MM.1S (cell line): ENCODE data around the gene ZNF613.

Experiments
- CTCF ChIP-seq: fragments of 300-600 bp; sonication (generic); IDR thresholded peaks from 2 replicates; pipeline ENCODE4 v1.5.1; 2016; ENCODE audit warnings: antibody characterized with exemption, low read length, mixed read lengths
- EZH2phosphoT487 ChIP-seq: fragments of 300-600 bp; sonication (generic); IDR thresholded peaks from 2 replicates; pipeline ENCODE4 v1.6.1; 2018; ENCODE audit warnings: antibody characterized with exemption, low read length

GRCh38 chr19:51970718-51971117 lies 43.4 kb downstream of the ZNF613 start:
- TF ChIP-seq CTCF, result no peak
- TF ChIP-seq EZH2phosphoT487, result no peak
